A172 (cell line): ENCODE results near the gene BTG1. TPM values are rescaled to one million over a fixed set of nuclear protein-coding genes. Genes with fewer than 3 reads are reported as not detected.

Experiments
- DNase-seq: peaks from one replicate; pipeline ENCODE4 v3.0.0-alpha.2; 2015; ENCODE audit warnings: low spot score
- total RNA-seq: library from RNA; depleted of rRNA; stranded (reverse); fragments of >200 nt; shearing (Covaris generic); gene quantifications from 2 replicates; pipeline ENCODE4 v1.2.3, GENCODE V29; 2014

Gene BTG1
- total RNA-seq, 1 experiment from 2014 or later, result 4.7 TPM

GRCh38 chr12:92133795-92134637, 11.6 kb downstream of the BTG1 start:
- no peak for DNase-seq

GRCh38 chr12:92133171-92133570, 12.5 kb downstream of the BTG1 start:
- no peak for DNase-seq

GRCh38 chr12:92132288-92132687, 13.4 kb downstream of the BTG1 start:
- DNase-seq, result no peak

- no peak for DNase-seq
Observed at GRCh38 chr12:92130999-92131398, 14.6 kb downstream of the BTG1 start.

- DNase-seq, result no peak
Observed at GRCh38 chr12:92129609-92130008, 16.0 kb downstream of the BTG1 start.

GRCh38 chr12:92128612-92129011, 17.0 kb downstream of the BTG1 start:
- DNase-seq, result no peak

- DNase-seq, result no peak
Observed at GRCh38 chr12:92124689-92125029, 21.0 kb downstream of the BTG1 start.

GRCh38 chr12:92123780-92124688, 21.6 kb downstream of the BTG1 start:
- DNase-seq, result no peak

- DNase-seq, result no peak
Observed at GRCh38 chr12:92122941-92123779, 22.5 kb downstream of the BTG1 start.

- DNase-seq, result no peak
Observed at GRCh38 chr12:92121826-92122225, 23.8 kb downstream of the BTG1 start.

GRCh38 chr12:92118826-92119536, 26.7 kb downstream of the BTG1 start:
- no peak for DNase-seq

GRCh38 chr12:92114834-92115233, 30.8 kb downstream of the BTG1 start:
- no peak for DNase-seq

GRCh38 chr12:92111256-92111655, 34.4 kb downstream of the BTG1 start:
- no peak for DNase-seq

- DNase-seq, result no peak
Observed at GRCh38 chr12:92110083-92110640, 35.5 kb downstream of the BTG1 start.

- no peak for DNase-seq
Observed at GRCh38 chr12:92109613-92110012, 36.0 kb downstream of the BTG1 start.

GRCh38 chr12:92108651-92109050, 37.0 kb downstream of the BTG1 start:
- no peak for DNase-seq

- no peak for DNase-seq
Observed at GRCh38 chr12:92107621-92108131, 38.0 kb downstream of the BTG1 start.

GRCh38 chr12:92107094-92107493, 38.6 kb downstream of the BTG1 start:
- DNase-seq, result no peak

GRCh38 chr12:92105676-92106075, 40.0 kb downstream of the BTG1 start:
- no peak for DNase-seq

- no peak for DNase-seq
Observed at GRCh38 chr12:92105110-92105509, 40.5 kb downstream of the BTG1 start.

- no peak for DNase-seq
Observed at GRCh38 chr12:92102606-92103005, 43.0 kb downstream of the BTG1 start.
